HG03045 (cell line): Measurements from ENCODE around the gene OXCT1.
"Not testable (repeated sequence)": the region's sequence is repeated elsewhere in the genome, so short reads cannot be mapped to it uniquely, and the experiment has no call there.

Experiments used
- ATAC-seq: cut with Tn5 transposase; IDR thresholded peaks from one replicate; pipeline ENCODE4 v1.9.1; 2021; ENCODE audit warnings: mild to moderate bottlenecking, moderate library complexity; ENCODE audit not compliant: unreplicated experiment

The OXCT1 gene

GRCh38 chr5:41778410-41778809 lies 91.8 kb downstream of the OXCT1 start:
- ATAC-seq: no peak

GRCh38 chr5:41776435-41776834 lies 93.8 kb downstream of the OXCT1 start:
- ATAC-seq: no peak

GRCh38 chr5:41773799-41774198 lies 96.4 kb downstream of the OXCT1 start:
- ATAC-seq: no peak

GRCh38 chr5:41772785-41773442 lies 97.3 kb downstream of the OXCT1 start:
- ATAC-seq: no peak

GRCh38 chr5:41772056-41772455 lies 98.2 kb downstream of the OXCT1 start:
- ATAC-seq: no peak

GRCh38 chr5:41770799-41771198 lies 99.4 kb downstream of the OXCT1 start:
- peak; percentile 73 for ATAC-seq

GRCh38 chr5:41768692-41769091 lies 101.5 kb downstream of the OXCT1 start:
- no peak for ATAC-seq

- no peak for ATAC-seq
Observed at GRCh38 chr5:41764650-41765049, 105.6 kb downstream of the OXCT1 start.

- no peak for ATAC-seq
Observed at GRCh38 chr5:41763574-41763973, 106.7 kb downstream of the OXCT1 start.

- ATAC-seq: no peak
Observed at GRCh38 chr5:41763081-41763480, 107.1 kb downstream of the OXCT1 start.

GRCh38 chr5:41762426-41762825 lies 107.8 kb downstream of the OXCT1 start:
- ATAC-seq: no peak

- no peak for ATAC-seq
Observed at GRCh38 chr5:41761663-41762062, 108.6 kb downstream of the OXCT1 start.

- no peak for ATAC-seq
Observed at GRCh38 chr5:41755705-41756104, 114.5 kb downstream of the OXCT1 start.

- ATAC-seq: no peak
Observed at GRCh38 chr5:41754857-41755256, 115.4 kb downstream of the OXCT1 start.

GRCh38 chr5:41751867-41752266 lies 118.4 kb downstream of the OXCT1 start:
- ATAC-seq: no peak

- ATAC-seq: peak; percentile 99
Observed at GRCh38 chr5:41748631-41749030, 121.6 kb downstream of the OXCT1 start.

GRCh38 chr5:41747708-41748107 lies 122.5 kb downstream of the OXCT1 start:
- ATAC-seq: no peak

- ATAC-seq: no peak
Observed at GRCh38 chr5:41747301-41747700, 122.9 kb downstream of the OXCT1 start.

GRCh38 chr5:41742608-41743007 lies 127.6 kb downstream of the OXCT1 start:
- ATAC-seq: not testable (repeated sequence)

GRCh38 chr5:41738710-41739354 lies 131.4 kb downstream of the OXCT1 start:
- ATAC-seq: no peak

- ATAC-seq: no peak
Observed at GRCh38 chr5:41736641-41737040, 133.6 kb downstream of the OXCT1 start.

GRCh38 chr5:41735213-41735612 lies 135.0 kb downstream of the OXCT1 start:
- peak; percentile 79 for ATAC-seq

- ATAC-seq: not testable (repeated sequence)
Observed at GRCh38 chr5:41729381-41729780, 140.8 kb downstream of the OXCT1 start.
